AG10803 (cell line): Measurements from ENCODE around the gene NR1D1.
A peak's percentile ranks its signal among the peaks of the same experiment; 100 is the strongest.

Experiments used
- DNase-seq: peaks from one replicate; pipeline ENCODE4 v3.0.0; 2010; ENCODE audit warnings: low read depth
- H3K4me3 ChIP-seq: 2 replicates; pipeline ENCODE4 v1.5.1; 2011; ENCODE audit warnings: mild to moderate bottlenecking, low read length, control low read depth
- TF ChIP-seq, protein P1 (sequence below): conservative IDR thresholded peaks from 2 replicates; pipeline ENCODE4 v1.5.1; 2011; ENCODE audit warnings: mild to moderate bottlenecking, low read length, control low read depth, inconsistent platforms

Gene NR1D1

DNA sequence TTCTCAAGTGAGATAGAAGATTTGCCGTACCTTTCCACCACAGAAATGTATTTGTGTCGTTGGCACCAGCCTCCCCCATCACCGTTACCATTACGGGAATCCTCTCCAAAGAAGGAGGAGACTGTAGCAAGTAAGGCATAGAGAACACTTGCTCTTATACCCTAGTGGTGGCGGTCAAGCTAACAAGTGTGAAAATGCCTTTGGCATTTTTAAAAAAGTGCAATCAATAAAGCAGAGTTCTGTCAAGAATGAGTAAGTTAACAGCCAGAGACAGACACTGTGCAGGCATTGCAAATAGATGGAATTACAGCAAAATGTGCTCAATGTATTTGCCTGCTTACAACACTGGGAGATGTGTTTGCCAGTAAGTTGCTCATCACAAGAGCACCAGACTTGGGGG lies 29.1 kb upstream of the NR1D1 start:
- no peak overlapping the region for H3K4me3 ChIP-seq
- no peak for DNase-seq
- TF ChIP-seq, protein P1, sequence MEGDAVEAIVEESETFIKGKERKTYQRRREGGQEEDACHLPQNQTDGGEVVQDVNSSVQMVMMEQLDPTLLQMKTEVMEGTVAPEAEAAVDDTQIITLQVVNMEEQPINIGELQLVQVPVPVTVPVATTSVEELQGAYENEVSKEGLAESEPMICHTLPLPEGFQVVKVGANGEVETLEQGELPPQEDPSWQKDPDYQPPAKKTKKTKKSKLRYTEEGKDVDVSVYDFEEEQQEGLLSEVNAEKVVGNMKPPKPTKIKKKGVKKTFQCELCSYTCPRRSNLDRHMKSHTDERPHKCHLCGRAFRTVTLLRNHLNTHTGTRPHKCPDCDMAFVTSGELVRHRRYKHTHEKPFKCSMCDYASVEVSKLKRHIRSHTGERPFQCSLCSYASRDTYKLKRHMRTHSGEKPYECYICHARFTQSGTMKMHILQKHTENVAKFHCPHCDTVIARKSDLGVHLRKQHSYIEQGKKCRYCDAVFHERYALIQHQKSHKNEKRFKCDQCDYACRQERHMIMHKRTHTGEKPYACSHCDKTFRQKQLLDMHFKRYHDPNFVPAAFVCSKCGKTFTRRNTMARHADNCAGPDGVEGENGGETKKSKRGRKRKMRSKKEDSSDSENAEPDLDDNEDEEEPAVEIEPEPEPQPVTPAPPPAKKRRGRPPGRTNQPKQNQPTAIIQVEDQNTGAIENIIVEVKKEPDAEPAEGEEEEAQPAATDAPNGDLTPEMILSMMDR = no peak

DNA sequence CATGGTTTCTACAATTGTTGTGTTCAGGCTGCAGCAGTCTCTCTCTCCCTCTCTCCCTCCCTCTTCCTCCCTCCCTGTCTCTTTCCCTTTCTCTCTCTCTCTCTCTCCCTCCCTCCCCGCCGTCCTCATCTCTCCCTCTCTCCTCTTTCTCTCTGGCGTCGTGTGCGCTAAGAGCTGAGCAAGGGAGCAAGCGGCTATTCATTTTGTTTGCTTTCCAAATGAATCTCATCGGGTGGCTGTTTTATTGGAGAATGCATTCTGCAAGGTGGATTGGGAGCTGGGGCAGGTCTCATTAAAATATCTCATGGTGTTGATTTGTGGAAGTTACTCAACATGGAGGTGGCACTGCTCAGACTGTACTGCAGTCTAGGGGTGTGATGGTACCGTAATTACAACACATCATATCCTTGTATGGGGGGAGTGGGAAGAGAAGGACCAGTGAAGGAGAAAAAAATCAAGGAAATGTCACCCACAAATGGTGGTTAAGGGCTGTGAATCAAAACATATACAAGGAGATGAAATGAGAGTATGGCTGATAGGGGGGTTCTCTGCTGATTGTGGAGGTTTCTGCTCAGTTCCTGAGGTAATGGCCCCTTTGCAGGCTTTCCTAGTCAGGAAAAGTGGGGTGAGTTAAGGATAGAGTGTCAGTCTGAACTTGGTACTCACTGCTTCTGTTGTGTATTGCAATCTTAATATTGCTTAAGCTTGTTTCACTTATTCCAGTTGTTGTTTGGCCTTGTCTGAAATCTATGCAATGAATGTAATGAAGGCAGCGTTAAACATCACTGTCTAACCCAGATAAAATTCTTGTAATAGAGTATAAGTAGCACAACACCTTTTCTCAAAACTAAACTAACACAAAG lies 24.1 kb upstream of the NR1D1 start:
- DNase-seq = peak; percentile 33
- TF ChIP-seq, protein P1 = no peak
- peak overlapping the region; percentile 97 for H3K4me3 ChIP-seq

DNA sequence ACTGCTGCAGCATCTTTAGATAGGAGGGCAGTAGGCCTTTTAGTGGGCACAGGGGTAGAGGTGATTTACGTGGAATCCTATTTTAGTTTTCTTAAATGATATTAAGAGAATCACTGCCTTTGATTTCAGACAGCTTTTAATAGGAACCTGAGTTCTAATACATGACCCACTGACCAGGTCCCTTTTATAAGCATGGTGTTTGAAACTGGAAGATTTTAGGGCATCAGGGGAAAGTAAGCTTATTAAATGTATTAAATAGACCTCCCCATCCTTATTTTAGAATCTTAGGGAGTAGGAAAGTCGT lies 23.4 kb upstream of the NR1D1 start:
- TF ChIP-seq, protein P1 = no peak
- H3K4me3 ChIP-seq = peak overlapping the region; percentile 97
- DNase-seq = no peak

DNA sequence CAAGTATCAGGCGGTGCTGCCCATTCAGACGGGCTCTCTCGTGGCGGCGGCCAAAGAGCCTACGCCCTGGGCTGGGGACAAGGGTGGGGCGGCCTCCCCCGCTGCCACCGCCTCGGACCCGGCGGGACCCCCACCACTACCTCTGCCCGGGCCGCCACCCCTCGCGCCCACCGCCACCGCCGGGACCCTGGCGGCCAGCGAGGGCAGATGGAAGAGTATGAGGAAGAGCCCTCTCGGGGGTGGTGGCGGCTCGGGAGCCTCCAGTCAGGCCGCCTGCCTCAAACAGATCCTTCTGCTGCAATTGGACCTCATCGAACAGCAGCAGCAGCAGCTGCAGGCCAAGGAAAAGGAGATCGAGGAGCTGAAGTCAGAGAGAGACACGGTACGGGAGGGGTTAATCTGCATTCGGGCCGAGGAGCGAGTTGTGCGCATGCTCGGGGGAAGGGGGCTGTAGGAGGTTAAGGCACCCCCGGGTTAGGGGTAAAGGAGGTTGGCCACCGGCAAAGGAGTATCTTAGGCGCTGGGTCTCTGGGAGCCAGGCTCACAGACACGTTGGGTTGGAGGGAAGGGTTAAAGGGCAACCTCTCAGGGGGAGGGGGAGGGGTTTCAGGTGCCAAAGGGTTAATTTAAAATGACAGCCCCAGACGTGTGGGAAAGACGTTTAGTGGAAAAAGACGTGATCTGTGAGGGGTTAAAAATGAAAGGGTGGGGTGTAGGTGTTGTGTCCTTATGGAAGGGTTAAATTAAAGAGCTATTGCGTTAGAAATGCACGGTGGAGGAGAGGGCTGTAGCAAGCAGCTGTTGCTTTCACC lies 22.8 kb upstream of the NR1D1 start:
- TF ChIP-seq, protein P1 = no peak
- H3K4me3 ChIP-seq = peak overlapping the region; percentile 97
- peak; percentile 34 for DNase-seq

DNA sequence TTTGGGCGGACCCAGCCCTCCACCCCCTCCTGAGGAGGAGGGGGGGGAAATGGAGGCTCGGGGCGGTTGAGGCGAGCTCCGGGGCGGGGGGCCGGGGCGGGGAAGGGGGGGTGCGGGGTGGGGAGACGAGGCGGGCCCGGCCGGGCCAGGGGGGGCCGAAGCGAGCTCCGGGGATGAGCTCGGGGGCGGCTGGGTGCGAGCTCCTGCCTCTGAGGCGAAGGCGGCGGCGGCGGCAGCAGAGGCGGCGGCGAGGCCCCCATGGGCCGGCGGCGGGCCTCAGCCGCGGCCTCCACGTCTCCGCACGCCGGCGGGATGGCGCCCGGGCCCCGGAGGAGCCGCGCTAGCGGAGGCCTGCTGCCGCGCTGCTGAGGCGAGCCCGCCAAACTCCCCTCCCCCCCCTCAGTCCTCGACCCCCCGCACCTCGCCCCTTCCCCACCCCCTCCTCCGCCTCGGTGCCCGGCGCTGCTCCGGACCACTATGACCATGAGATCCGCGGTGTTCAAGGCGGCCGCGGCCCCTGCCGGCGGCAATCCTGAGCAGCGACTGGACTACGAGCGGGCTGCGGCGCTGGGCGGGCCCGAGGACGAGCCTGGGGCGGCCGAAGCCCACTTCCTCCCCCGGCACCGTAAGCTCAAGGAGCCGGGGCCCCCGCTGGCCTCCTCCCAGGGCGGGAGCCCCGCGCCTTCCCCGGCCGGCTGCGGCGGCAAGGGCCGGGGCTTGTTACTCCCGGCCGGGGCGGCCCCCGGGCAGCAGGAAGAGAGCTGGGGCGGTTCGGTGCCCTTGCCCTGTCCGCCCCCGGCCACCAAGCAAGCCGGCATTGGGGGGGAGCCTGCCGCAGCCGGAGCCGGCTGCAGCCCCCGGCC lies 22.0 kb upstream of the NR1D1 start:
- DNase-seq = peak; percentile 54
- H3K4me3 ChIP-seq = peak overlapping the region; percentile 97
- TF ChIP-seq, protein P1 = peak; percentile 22; the same call in 1 of the 2 replicates

DNA sequence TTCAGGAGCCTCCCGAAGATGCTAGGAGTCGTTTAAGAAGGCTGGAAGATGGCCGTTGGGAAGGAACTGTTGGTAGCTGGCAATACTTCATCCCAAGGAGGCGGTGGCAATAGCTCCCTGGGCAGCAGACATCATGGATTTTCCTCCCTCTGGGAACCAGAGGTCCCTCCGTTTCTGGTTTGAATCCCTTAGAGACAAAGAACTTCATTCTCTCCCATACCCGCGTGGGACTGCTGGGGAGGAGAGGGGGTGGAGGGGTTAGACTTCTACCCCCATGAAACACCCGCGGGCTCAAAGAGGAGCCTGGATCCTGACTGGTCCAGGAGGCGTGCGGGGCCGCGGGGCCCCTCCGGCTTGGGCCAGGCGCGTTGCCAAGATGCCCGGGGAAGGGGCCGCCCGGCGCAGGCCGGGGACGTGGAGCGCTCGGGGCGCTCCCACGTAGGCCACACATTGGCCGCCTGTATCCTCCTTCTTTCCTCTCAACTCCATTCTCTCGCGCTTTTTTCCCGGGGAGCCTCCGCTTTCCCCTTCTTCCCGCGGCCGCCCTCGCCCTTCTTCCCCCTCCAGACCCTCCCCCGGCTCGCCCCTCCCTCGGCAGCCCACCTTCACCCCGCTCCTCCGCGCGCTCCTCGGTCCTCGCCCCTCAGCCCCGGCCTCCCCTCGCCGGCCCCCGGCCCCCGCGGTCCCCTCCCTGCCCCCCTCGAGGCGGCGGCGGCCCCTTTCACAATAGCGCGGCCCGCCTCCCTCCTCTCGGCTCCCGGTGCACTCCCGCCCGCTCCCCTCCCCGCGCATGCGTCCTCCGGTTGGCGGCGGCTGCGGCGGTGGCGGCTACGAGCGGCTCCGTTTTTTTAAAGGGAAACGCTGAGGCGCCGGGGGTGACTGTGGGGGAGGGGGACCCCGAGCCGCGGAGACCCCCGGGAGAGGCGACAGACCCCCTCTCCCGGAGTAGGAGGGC lies 21.1 kb upstream of the NR1D1 start, which contains the start of gene MSL1:
Gene MSL1 (plus strand): TSS at position 791 of the 955 bp plus-strand sequence. CDS start 642 bp downstream, outside the sequence.
- peak; percentile 76 for DNase-seq
- peak within 1 kb of the TSS; percentile 97 for H3K4me3 ChIP-seq
- TF ChIP-seq, protein P1 = no peak
